Stomach (tissue), 9 donors: ENCODE measurements around the gene ATG2B. TPM values are rescaled to one million over a fixed set of nuclear protein-coding genes. Genes with fewer than 3 reads are reported as not detected.

ENCODE experiments used
- DNase-seq, 2 donors: peaks; one replicate each; pipeline versions ENCODE4 v3.0.0 to v3.0.0-alpha.2; 2013 to 2019
- H3K27ac ChIP-seq, 5 donors: fragments of 200-600 bp in 4 of 5; sonication (generic) in 4 of 5; one replicate each; pipeline ENCODE4 v1.5.1; 2013 to 2019; ENCODE audit warnings: mild to moderate bottlenecking in 1 of 5, moderate library complexity in 1 of 5
- H3K27me3 ChIP-seq, 3 donors: fragments of 200-600 bp; sonication (generic); one replicate each; pipeline ENCODE4 v1.5.1; 2017 to 2019; ENCODE audit warnings: mixed run types in 1 of 3
- H3K36me3 ChIP-seq, 4 donors: fragments of 200-600 bp; sonication (generic); 1 replicate in 3 of 4; 2 replicates in 1 of 4; pipeline ENCODE4 v1.5.1; 2016 to 2019
- H3K4me1 ChIP-seq, 4 donors: fragments of 200-600 bp; sonication (generic); one replicate each; pipeline ENCODE4 v1.5.1; 2016 to 2019
- H3K4me3 ChIP-seq, 4 donors: fragments of 200-600 bp; sonication (generic) in 3 of 4; one replicate each; pipeline ENCODE4 v1.5.1; 2016 to 2019; ENCODE audit warnings: mild to moderate bottlenecking in 1 of 4
- H3K9me3 ChIP-seq, 4 donors: fragments of 200-600 bp; sonication (generic); one replicate each; pipeline ENCODE4 v1.5.1; 2016 to 2019
- EP300 ChIP-seq: sonication (generic); formaldehyde crosslinking; IDR thresholded peaks from one replicate; pipeline ENCODE4 v1.6.1; 2017; ENCODE audit warnings: antibody characterized with exemption
- POLR2A ChIP-seq, 4 donors: fragments of 450-650 bp; IDR thresholded peaks; one replicate each; pipeline ENCODE4 v1.6.1; 2016; ENCODE audit warnings: antibody characterized with exemption in 4 of 4, control low read depth in 2 of 4, mild to moderate bottlenecking in 1 of 4, moderate library complexity in 1 of 4
- POLR2AphosphoS5 ChIP-seq, 3 donors: sonication (generic); formaldehyde crosslinking; IDR thresholded peaks; one replicate each; pipeline ENCODE4 v1.6.1; 2016; ENCODE audit warnings: antibody characterized with exemption in 3 of 3
- WGBS, 5 donors: extraction: QIAGEN DNeasy Blood & Tissue Kit in 3 of 5; methylation state at CpG; one replicate each; pipeline versions ENCODE4 v1.1.5 to v1.1.7; 2013 to 2018; 5-methylcytosine and 5-hydroxymethylcytosine counted together
- intact Hi-C: fragments of 100-400 bp; cut with DNase I; formaldehyde crosslinking; loops from one replicate; pipeline ENCODE4 v1.15.1; 2023; ENCODE audit warnings: low total_unique reads
- polyA plus RNA-seq, 3 donors: library from polyadenylated mRNA; stranded (reverse); fragments of 200-250 nt; gene quantifications; one replicate each; pipeline ENCODE4 v1.2.3, GENCODE V29; 2013
- total RNA-seq, 5 donors: library from RNA; depleted of rRNA; stranded (reverse); fragments of >200 nt; gene quantifications; one replicate each; pipeline versions ENCODE4 v1.1.0 to v1.2.3, GENCODE V29; 2014 to 2016
- TF ChIP-seq, protein P1 (sequence below), 7 experiments: fragments of 450-650 bp in 4 of 7; fragments of 200-600 bp in 3 of 7; sonication (generic) in 3 of 7; IDR thresholded peaks; one replicate each; pipeline ENCODE4 v1.5.1; 2016 to 2019; ENCODE audit warnings: antibody characterized with exemption in 7 of 7, control low read depth in 2 of 7, mild to moderate bottlenecking in 1 of 7
- donor health status: healthy with polysubstance abuse.
- donor health status: Bipolar disorder and iron deficiency.
- donor health status: healthy.

Gene ATG2B
- total and polyA plus RNA-seq, 8 donors: 1.9 to 59.7 (median 21.9) TPM

DNA sequence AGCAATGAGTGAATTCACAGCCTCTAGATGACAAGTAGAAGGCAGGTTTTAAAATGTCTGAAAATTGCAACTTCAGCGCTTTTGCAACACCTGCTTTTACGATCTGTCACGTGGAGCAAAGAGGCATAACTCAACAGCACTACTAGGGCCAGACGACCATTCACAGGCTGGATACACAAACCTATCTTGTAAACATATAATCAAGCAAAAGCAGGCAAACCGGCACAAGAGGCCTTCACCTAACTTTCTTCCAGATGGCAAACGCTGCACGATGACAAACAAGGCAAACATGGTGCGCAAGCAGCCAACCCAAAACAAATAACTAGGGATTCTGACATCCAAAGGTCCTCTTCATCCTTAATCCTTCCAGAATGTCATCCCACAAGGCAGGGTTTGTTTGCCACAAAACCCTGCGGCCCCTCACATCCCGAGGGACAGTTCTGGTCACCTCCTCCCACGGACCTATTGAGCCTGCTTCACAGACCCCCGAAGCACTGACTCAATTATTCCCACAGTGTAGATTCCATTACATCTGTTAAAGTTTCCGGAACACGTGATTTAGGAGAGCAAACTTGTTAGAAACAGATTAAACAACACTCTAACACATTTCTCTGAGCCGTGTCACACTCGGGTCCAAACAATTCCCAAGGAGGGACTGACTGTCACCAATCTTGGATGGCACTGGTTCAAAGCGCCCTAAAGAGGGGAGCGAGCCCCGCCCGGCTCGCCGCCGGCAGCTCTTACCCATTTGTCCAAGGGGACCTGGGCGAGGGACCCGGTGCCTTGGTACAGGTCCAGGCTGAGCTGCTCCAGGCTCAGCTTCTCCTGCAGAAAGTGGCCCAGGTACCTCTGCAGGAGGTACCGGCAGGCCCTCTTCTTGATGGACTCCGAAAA lies 823 bp downstream of the ATG2B start:
- H3K27me3 ChIP-seq: no peaks in the 10 kb centered on the region
- peak in 2 of 3 donors; percentile 51 to 81 for TF ChIP-seq POLR2AphosphoS5 (IDR thresholded peaks at IDR 0.05)
- no peak for TF ChIP-seq EP300
- no peaks in the 10 kb centered on the region for H3K9me3 ChIP-seq
- H3K27ac ChIP-seq: peak overlapping the region; percentile 92 to 98 (median 95)
- peak; percentile 44 to 86 for DNase-seq
- peak overlapping the region; percentile 75 to 99 (median 96) for H3K4me3 ChIP-seq
- peaks cover 0 to 5% (median 0%) of the 10 kb centered on the region in 4 donors for H3K36me3 ChIP-seq
- H3K4me1 ChIP-seq: peaks cover 24 to 63% (median 45%) of the 10 kb centered on the region in 4 donors
- WGBS, 5 donors: 1% methylated on average over 23 to 27 of the region's 27 CpGs
- intact Hi-C loops: no loop called here

GRCh38 chr14:96359959-96360358 lies 3.2 kb downstream of the ATG2B start:
- H3K4me1 ChIP-seq: peaks cover 22 to 47% (median 36%) of the 10 kb centered on the region in 4 donors
- intact Hi-C loops: loop anchor here (5.0 kb wide), 1 partner anchor 37 kb away; no protein-coding TSS in a partner anchor
- H3K27ac ChIP-seq: no peak overlapping the region
- no peak overlapping the region for H3K4me3 ChIP-seq
- TF ChIP-seq, protein P1, sequence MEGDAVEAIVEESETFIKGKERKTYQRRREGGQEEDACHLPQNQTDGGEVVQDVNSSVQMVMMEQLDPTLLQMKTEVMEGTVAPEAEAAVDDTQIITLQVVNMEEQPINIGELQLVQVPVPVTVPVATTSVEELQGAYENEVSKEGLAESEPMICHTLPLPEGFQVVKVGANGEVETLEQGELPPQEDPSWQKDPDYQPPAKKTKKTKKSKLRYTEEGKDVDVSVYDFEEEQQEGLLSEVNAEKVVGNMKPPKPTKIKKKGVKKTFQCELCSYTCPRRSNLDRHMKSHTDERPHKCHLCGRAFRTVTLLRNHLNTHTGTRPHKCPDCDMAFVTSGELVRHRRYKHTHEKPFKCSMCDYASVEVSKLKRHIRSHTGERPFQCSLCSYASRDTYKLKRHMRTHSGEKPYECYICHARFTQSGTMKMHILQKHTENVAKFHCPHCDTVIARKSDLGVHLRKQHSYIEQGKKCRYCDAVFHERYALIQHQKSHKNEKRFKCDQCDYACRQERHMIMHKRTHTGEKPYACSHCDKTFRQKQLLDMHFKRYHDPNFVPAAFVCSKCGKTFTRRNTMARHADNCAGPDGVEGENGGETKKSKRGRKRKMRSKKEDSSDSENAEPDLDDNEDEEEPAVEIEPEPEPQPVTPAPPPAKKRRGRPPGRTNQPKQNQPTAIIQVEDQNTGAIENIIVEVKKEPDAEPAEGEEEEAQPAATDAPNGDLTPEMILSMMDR (IDR thresholded peaks at IDR 0.05): no peak
- no peak for TF ChIP-seq POLR2A (IDR thresholded peaks at IDR 0.05)
- TF ChIP-seq POLR2AphosphoS5 (IDR thresholded peaks at IDR 0.05): no peak
- TF ChIP-seq EP300: no peak
- H3K27me3 ChIP-seq: no peaks in the 10 kb centered on the region
- no peak for DNase-seq
- H3K9me3 ChIP-seq: no peaks in the 10 kb centered on the region
- peaks cover 0 to 5% (median 0%) of the 10 kb centered on the region in 4 donors for H3K36me3 ChIP-seq

DNA sequence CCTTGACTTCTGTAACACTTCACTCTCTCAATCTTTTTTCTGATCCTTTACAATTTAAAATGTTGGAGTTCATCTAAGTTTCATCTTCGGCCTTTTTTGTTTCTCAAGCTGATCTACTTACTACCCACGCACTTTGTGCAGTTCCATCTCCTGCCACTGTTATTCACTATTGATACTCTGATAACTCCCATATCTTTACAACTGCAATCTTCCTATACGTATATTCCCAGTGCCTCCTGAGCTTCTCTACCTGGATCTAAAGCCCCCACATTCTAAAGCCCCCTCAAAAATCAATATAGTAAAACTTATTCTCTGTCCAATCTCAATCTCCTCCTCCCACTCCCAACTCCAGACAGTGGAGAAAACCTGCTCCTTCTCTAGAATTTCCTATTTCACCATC lies 5.9 kb downstream of the ATG2B start:
- no peak for DNase-seq
- H3K9me3 ChIP-seq: no peaks in the 10 kb centered on the region

DNA sequence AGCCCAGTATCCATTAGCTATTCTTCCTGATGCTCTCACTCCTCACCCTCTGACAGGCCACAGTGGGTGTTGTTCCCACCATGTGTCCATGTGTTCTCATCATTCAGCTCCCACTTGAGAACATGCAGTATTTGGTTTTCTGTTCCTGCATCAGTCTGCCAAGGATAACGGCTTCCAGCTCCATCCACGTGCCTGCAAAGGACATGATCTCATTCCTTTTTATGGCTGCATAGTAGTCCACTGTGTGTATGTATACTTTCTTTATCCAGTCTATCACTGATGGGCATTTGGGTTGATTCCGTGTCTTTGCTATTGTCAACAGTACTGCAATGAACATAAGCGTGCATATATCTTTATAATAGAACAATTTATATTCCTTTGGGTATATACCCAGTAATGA lies 8.9 kb downstream of the ATG2B start:
- WGBS, 5 donors: 95 to 97% (median 96%) methylated on average over 4 of the region's 4 CpGs
- intact Hi-C loops: no loop called here
- Histone ChIP-seq H3K4me1 (peaks cover 0 to 31% (median 11%) of the 10 kb centered on the region in 4 donors), H3K36me3 (peaks cover 0 to 5% (median 1%) of the 10 kb centered on the region in 4 donors), H3K4me3 (no peak overlapping the region), H3K27me3 (no peaks in the 10 kb centered on the region), H3K9me3 (no peaks in the 10 kb centered on the region), H3K27ac (no peak overlapping the region)
- TF ChIP-seq POLR2AphosphoS5 (IDR thresholded peaks at IDR 0.05): no peak
- no peak for TF ChIP-seq POLR2A (IDR thresholded peaks at IDR 0.05)
- TF ChIP-seq, protein P1 (IDR thresholded peaks at IDR 0.05): no peak
- TF ChIP-seq EP300: no peak
- no peak for DNase-seq

More for the DNA sequence above, 5.9 kb downstream of the ATG2B start:
- peaks cover 12 to 42% (median 30%) of the 10 kb centered on the region in 4 donors for H3K4me1 ChIP-seq
- 82 to 90% (median 86%) methylated on average over 3 of the region's 3 CpGs for WGBS, 5 donors
- no peaks in the 10 kb centered on the region for H3K27me3 ChIP-seq
- H3K36me3 ChIP-seq: peaks cover 0 to 5% (median 1%) of the 10 kb centered on the region in 4 donors
- intact Hi-C loops: loop anchor here (5.0 kb wide), 1 partner anchor 40 kb away; no protein-coding TSS in a partner anchor
- H3K27ac ChIP-seq: no peak overlapping the region
- H3K4me3 ChIP-seq: no peak overlapping the region
- no peak for TF ChIP-seq EP300
- TF ChIP-seq, protein P1 (IDR thresholded peaks at IDR 0.05): peak in 1 of 7 experiments; percentile 17
